Endodermal cell (in vitro differentiated cells): Measurements from ENCODE around the gene CD180. TPM values are rescaled to one million over a fixed set of nuclear protein-coding genes. Genes with fewer than 3 reads are reported as not detected.

Experiments used
- DNase-seq: peaks from one replicate; pipeline ENCODE4 v3.0.0-alpha.2; 2017
- H3K27ac ChIP-seq: 2 replicates; pipeline ENCODE4 v1.5.1; 2013; ENCODE audit warnings: mild to moderate bottlenecking, low read depth, low read length, moderate library complexity
- H3K27me3 ChIP-seq: 2 replicates; pipeline ENCODE4 v1.6.1; 2013; ENCODE audit warnings: mild to moderate bottlenecking, low read length, moderate library complexity; ENCODE audit not compliant: insufficient read depth, control insufficient read depth, poor library complexity, severe bottlenecking
- H3K36me3 ChIP-seq: 2 replicates; pipeline ENCODE4 v1.7.0; 2013; ENCODE audit warnings: mild to moderate bottlenecking, low read length, moderate library complexity; ENCODE audit not compliant: control insufficient read depth, insufficient read depth
- H3K4me1 ChIP-seq: one replicate; pipeline ENCODE4 v1.7.0; 2013; ENCODE audit warnings: low read length; ENCODE audit not compliant: control insufficient read depth, insufficient read depth
- H3K4me3 ChIP-seq: 2 replicates; pipeline ENCODE4 v1.5.1; 2013; ENCODE audit warnings: mild to moderate bottlenecking, low read length, moderate library complexity
- H3K9ac ChIP-seq: 2 replicates; pipeline ENCODE4 v1.6.1; 2013; ENCODE audit warnings: mild to moderate bottlenecking, low read length, moderate library complexity; ENCODE audit not compliant: poor library complexity, severe bottlenecking; ENCODE audit errors: extremely low read depth
- H3K9me3 ChIP-seq: 2 replicates; pipeline ENCODE4 v1.6.1; 2013; ENCODE audit warnings: mild to moderate bottlenecking, low read length, moderate library complexity; ENCODE audit not compliant: control insufficient read depth
- H3K27ac Mint-ChIP-seq: 2 replicates; pipeline ENCODE4 v1.8.0; 2020; ENCODE audit warnings: mixed read lengths
- H3K27me3 Mint-ChIP-seq: 2 replicates; pipeline ENCODE4 v1.8.0; 2021; ENCODE audit warnings: mild to moderate bottlenecking, mixed read lengths; ENCODE audit not compliant: insufficient read depth
- H3K36me3 Mint-ChIP-seq: 2 replicates; pipeline ENCODE4 v1.8.0; 2020; ENCODE audit warnings: low read depth, mixed read lengths
- H3K4me1 Mint-ChIP-seq: 2 replicates; pipeline ENCODE4 v1.8.0; 2020; ENCODE audit warnings: mixed read lengths
- H3K4me3 Mint-ChIP-seq: 2 replicates; pipeline ENCODE4 v1.8.0; 2020; ENCODE audit warnings: mild to moderate bottlenecking, moderate library complexity, mixed read lengths
- H3K9me3 Mint-ChIP-seq: 2 replicates; pipeline ENCODE4 v1.8.0; 2020; ENCODE audit warnings: mild to moderate bottlenecking, mixed read lengths
- CTCF ChIP-seq: fragments of 200-600 bp; sonication (generic); conservative IDR thresholded peaks from 2 replicates; pipeline ENCODE4 v1.5.0; 2021; ENCODE audit warnings: antibody characterized with exemption, mild to moderate bottlenecking
- WGBS, 2 experiments: methylation state at CpG; one replicate each; pipeline versions ENCODE4 v1.1.5 to v1.1.7; 2013; ENCODE audit warnings: missing lambda C conversion rate in 2 of 2, mixed read lengths in 1 of 2; ENCODE audit not compliant: insufficient coverage in 1 of 2, insufficient read length in 1 of 2; 5-methylcytosine and 5-hydroxymethylcytosine counted together
- total RNA-seq, 2 donors: library from RNA; stranded (reverse); fragmentation: NEBNext Ultra II Directional in 1 of 2; extraction: Animal tissue kit (Norgen Biotek cat#: 25700) in 1 of 2; gene quantifications; 2 replicates in 1 of 2; 3 replicates in 1 of 2; pipeline ENCODE4 v1.2.1, GENCODE V29; 2021

Gene CD180
- total RNA-seq, 2 donors from 2014 or later, result not detected

GRCh38 chr5:67143549-67143948 is 53.0 kb downstream of the CD180 start:
- Histone ChIP-seq H3K27me3 (no peaks in the 10 kb centered on the region), H3K9ac (no peak overlapping the region), H3K36me3 (peaks cover 9% of the 10 kb centered on the region), H3K27ac (no peak overlapping the region), H3K4me3 (no peak overlapping the region), H3K4me1 (no peaks in the 10 kb centered on the region), H3K9me3 (no peaks in the 10 kb centered on the region)
- no peak overlapping the region for H3K27ac Mint-ChIP-seq
- H3K4me1 Mint-ChIP-seq, result peaks cover 10% of the 10 kb centered on the region
- WGBS, 2 experiments, result 98 to 100% methylated on average over 1 to 2 of the region's 2 CpGs
- H3K9me3 Mint-ChIP-seq, result no peaks in the 10 kb centered on the region
- no peak for TF ChIP-seq CTCF
- no peak for DNase-seq
- peaks cover 4% of the 10 kb centered on the region for H3K36me3 Mint-ChIP-seq
- no peak overlapping the region for H3K4me3 Mint-ChIP-seq
- H3K27me3 Mint-ChIP-seq, result no peaks in the 10 kb centered on the region

- 92 to 95% methylated on average over 7 to 8 of the region's 8 CpGs for WGBS, 2 experiments
- TF ChIP-seq CTCF, result no peak
Measured at GRCh38 chr5:67142816-67143215, 53.8 kb downstream of the CD180 start.

GRCh38 chr5:67141644-67142043 is 55.0 kb downstream of the CD180 start:
- H3K36me3 Mint-ChIP-seq, result peaks cover 4% of the 10 kb centered on the region

More at GRCh38 chr5:67142816-67143215, 53.8 kb downstream of the CD180 start:
- Mint-ChIP-seq H3K9me3 (no peaks in the 10 kb centered on the region), H3K27ac (no peak overlapping the region), H3K36me3 (peaks cover 4% of the 10 kb centered on the region), H3K4me3 (no peak overlapping the region), H3K4me1 (peaks cover 10% of the 10 kb centered on the region), H3K27me3 (no peaks in the 10 kb centered on the region)
- no peak overlapping the region for H3K27ac ChIP-seq
- H3K9me3 ChIP-seq, result no peaks in the 10 kb centered on the region
- peaks cover 9% of the 10 kb centered on the region for H3K36me3 ChIP-seq
- H3K27me3 ChIP-seq, result no peaks in the 10 kb centered on the region
- no peak overlapping the region for H3K4me3 ChIP-seq
- H3K9ac ChIP-seq, result no peak overlapping the region
- no peak for DNase-seq
- H3K4me1 ChIP-seq, result no peaks in the 10 kb centered on the region

More at GRCh38 chr5:67141644-67142043, 55.0 kb downstream of the CD180 start:
- Mint-ChIP-seq H3K27me3 (no peaks in the 10 kb centered on the region), H3K4me1 (peaks cover 10% of the 10 kb centered on the region), H3K27ac (no peak overlapping the region), H3K9me3 (no peaks in the 10 kb centered on the region), H3K4me3 (no peak overlapping the region)
- Histone ChIP-seq H3K4me1 (no peaks in the 10 kb centered on the region), H3K4me3 (no peak overlapping the region), H3K27ac (no peak overlapping the region), H3K27me3 (no peaks in the 10 kb centered on the region), H3K36me3 (peaks cover 12% of the 10 kb centered on the region), H3K9ac (no peak overlapping the region), H3K9me3 (no peaks in the 10 kb centered on the region)
- TF ChIP-seq CTCF, result no peak
- DNase-seq, result no peak
